Liver (tissue), 9 donors: ENCODE measurements around the gene EDIL3. TPM values are rescaled to one million over a fixed set of nuclear protein-coding genes. Genes with fewer than 3 reads are reported as not detected.

Experiments
- DNase-seq: peaks from one replicate; pipeline ENCODE4 v3.0.0-alpha.2; 2017; ENCODE audit warnings: low spot score
- H3K27ac ChIP-seq, 2 donors: one replicate each; pipeline ENCODE4 v1.7.0; 2013; ENCODE audit warnings: inconsistent platforms in 2 of 2, low read length in 2 of 2, control low read depth in 1 of 2, low read depth in 1 of 2, mild to moderate bottlenecking in 1 of 2
- H3K27me3 ChIP-seq, 4 donors: one replicate each; pipeline versions ENCODE4 v1.6.1 to v1.7.0; 2013; ENCODE audit warnings: low read length in 3 of 4, inconsistent platforms in 1 of 4, mild to moderate bottlenecking in 1 of 4, moderate library complexity in 1 of 4; ENCODE audit not compliant: control insufficient read depth in 4 of 4, insufficient read depth in 4 of 4
- H3K36me3 ChIP-seq, 4 donors: one replicate each; pipeline versions ENCODE4 v1.6.1 to v1.7.0; 2013; ENCODE audit warnings: low read length in 3 of 4, mild to moderate bottlenecking in 3 of 4, low read depth in 1 of 4, moderate library complexity in 1 of 4; ENCODE audit not compliant: control insufficient read depth in 4 of 4, insufficient read depth in 3 of 4
- H3K4me1 ChIP-seq, 4 donors: one replicate each; pipeline versions ENCODE4 v1.6.1 to v1.7.0; 2013; ENCODE audit warnings: low read length in 3 of 4, mild to moderate bottlenecking in 3 of 4, moderate library complexity in 1 of 4; ENCODE audit not compliant: control insufficient read depth in 4 of 4, insufficient read depth in 4 of 4
- H3K4me3 ChIP-seq, 3 donors: one replicate each; pipeline versions ENCODE4 v1.6.1 to v1.7.0; 2013; ENCODE audit warnings: low read length in 3 of 3, control low read depth in 1 of 3, low read depth in 1 of 3, mild to moderate bottlenecking in 1 of 3
- H3K9ac ChIP-seq, 2 donors: one replicate each; pipeline ENCODE4 v1.7.0; 2013; ENCODE audit warnings: low read length in 2 of 2, mild to moderate bottlenecking in 2 of 2, moderate library complexity in 2 of 2, control low read depth in 1 of 2, low read depth in 1 of 2
- H3K9me3 ChIP-seq, 4 donors: one replicate each; pipeline versions ENCODE4 v1.6.1 to v1.7.0; 2013; ENCODE audit warnings: low read length in 3 of 4; ENCODE audit not compliant: control insufficient read depth in 4 of 4
- EGR1 ChIP-seq, 2 donors: IDR thresholded peaks; 2 replicates each; pipeline ENCODE4 v1.6.1; 2016 to 2018; ENCODE audit warnings: antibody characterized with exemption in 2 of 2, low read depth in 2 of 2
- FOXA1 ChIP-seq: IDR thresholded peaks from 2 replicates; pipeline ENCODE4 v1.6.1; 2016; ENCODE audit warnings: antibody characterized with exemption
- FOXA2 ChIP-seq: IDR thresholded peaks from 2 replicates; pipeline ENCODE4 v1.6.1; 2016; ENCODE audit warnings: antibody characterized with exemption
- GABPA ChIP-seq, 2 donors: IDR thresholded peaks in 1 of 2; conservative IDR thresholded peaks in 1 of 2; 2 replicates each; pipeline ENCODE4 v1.6.1; 2016; ENCODE audit warnings: antibody characterized with exemption in 2 of 2, mild to moderate bottlenecking in 1 of 2, moderate library complexity in 1 of 2
- HNF4A ChIP-seq, 2 donors: conservative IDR thresholded peaks; 2 replicates each; pipeline ENCODE4 v1.6.1; 2016; ENCODE audit warnings: antibody characterized with exemption in 2 of 2, mild to moderate bottlenecking in 2 of 2
- HNF4G ChIP-seq: IDR thresholded peaks from 2 replicates; pipeline ENCODE4 v1.6.1; 2016; ENCODE audit warnings: antibody characterized with exemption
- JUND ChIP-seq, 2 donors: IDR thresholded peaks; 2 replicates each; pipeline ENCODE4 v1.6.1; 2016; ENCODE audit warnings: antibody characterized with exemption in 2 of 2
- NR2F2 ChIP-seq: IDR thresholded peaks from 2 replicates; pipeline ENCODE4 v1.6.1; 2016; ENCODE audit warnings: antibody characterized with exemption
- RAD21 ChIP-seq, 2 donors: IDR thresholded peaks; 2 replicates each; pipeline ENCODE4 v1.6.1; 2016; ENCODE audit warnings: antibody characterized with exemption in 2 of 2, mild to moderate bottlenecking in 2 of 2
- RXRA ChIP-seq, 2 donors: IDR thresholded peaks; 2 replicates each; pipeline ENCODE4 v1.6.1; 2017 to 2018; ENCODE audit warnings: antibody characterized with exemption in 2 of 2, mild to moderate bottlenecking in 1 of 2
- SP1 ChIP-seq: IDR thresholded peaks from 2 replicates; pipeline ENCODE4 v1.6.1; 2018; ENCODE audit warnings: antibody characterized with exemption, mild to moderate bottlenecking
- TAF1 ChIP-seq: conservative IDR thresholded peaks from 2 replicates; pipeline ENCODE4 v1.6.1; 2016; ENCODE audit warnings: antibody characterized with exemption, mild to moderate bottlenecking
- YY1 ChIP-seq: IDR thresholded peaks from 2 replicates; pipeline ENCODE4 v1.6.1; 2016; ENCODE audit warnings: antibody characterized with exemption, mild to moderate bottlenecking
- WGBS: extraction: QIAGEN DNeasy Blood & Tissue Kit; methylation state at CpG from one replicate; pipeline ENCODE4 v1.1.7; 2013; 5-methylcytosine and 5-hydroxymethylcytosine counted together
- polyA plus RNA-seq, 2 donors: library from polyadenylated mRNA; stranded (reverse) in 1 of 2; unstranded in 1 of 2; fragments of 200-250 nt in 1 of 2; fragments of >200 nt in 1 of 2; fragmentation: Nextera tagmentation in 1 of 2; extraction: Ambion mirVana in 1 of 2; gene quantifications; one replicate each; pipeline versions ENCODE4 v1.2.1 to v1.2.3, GENCODE V29; 2013 to 2015
- total RNA-seq, 2 donors: library from RNA; depleted of rRNA; stranded (reverse); fragments of >200 nt; gene quantifications; one replicate each; pipeline ENCODE4 v1.2.3, GENCODE V29; 2014
- TF ChIP-seq, protein P1 (sequence below): IDR thresholded peaks from 2 replicates; pipeline ENCODE4 v1.6.1; 2016; ENCODE audit warnings: antibody characterized with exemption
- TF ChIP-seq, protein P2 (sequence below): IDR thresholded peaks from 2 replicates; pipeline ENCODE4 v1.6.1; 2016; ENCODE audit warnings: antibody characterized with exemption, mild to moderate bottlenecking
- TF ChIP-seq, protein P3 (sequence below): fragments of 150-350 bp; IDR thresholded peaks from 2 replicates; pipeline ENCODE4 v1.5.1; 2017; ENCODE audit warnings: improper control_type of control experiment, low read depth, low read length; ENCODE audit not compliant: missing input control
- TF ChIP-seq, protein P4 (sequence below): IDR thresholded peaks from 2 replicates; pipeline ENCODE4 v1.6.1; 2016; ENCODE audit warnings: antibody characterized with exemption
- donor health status: healthy.
- donor health status: healthy.
- donor health status: healthy.
- donor health status: healthy.
- donor health status: healthy.

EDIL3 gene
- total and polyA plus RNA-seq, 4 donors, result 0.33 to 12.0 (median 0.76) TPM

DNA sequence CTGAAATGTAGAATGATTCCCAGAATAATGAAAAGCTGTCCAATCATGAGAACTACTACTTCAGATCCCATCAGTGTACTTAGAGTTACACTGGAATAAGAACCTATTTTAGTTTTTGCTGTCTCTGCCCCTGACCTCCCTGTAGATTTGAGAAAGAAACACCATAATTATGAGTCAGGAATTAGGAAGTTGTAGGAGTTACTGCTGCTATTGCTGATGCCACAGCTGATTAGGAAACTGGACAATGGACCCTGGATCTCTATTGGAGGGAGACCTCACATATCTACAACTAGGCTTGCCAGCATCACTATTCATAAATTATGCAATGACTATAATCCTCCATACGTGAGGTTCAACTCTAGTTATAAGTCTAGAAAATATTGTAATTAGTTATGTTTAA is 48.8 kb upstream of the EDIL3 start:
- no peaks in the 10 kb centered on the region for H3K36me3 ChIP-seq
- H3K9ac ChIP-seq, result no peak overlapping the region
- no peak overlapping the region for H3K27ac ChIP-seq
- no peaks in the 10 kb centered on the region for H3K9me3 ChIP-seq
- no peaks in the 10 kb centered on the region for H3K27me3 ChIP-seq
- TF ChIP-seq, protein P1, sequence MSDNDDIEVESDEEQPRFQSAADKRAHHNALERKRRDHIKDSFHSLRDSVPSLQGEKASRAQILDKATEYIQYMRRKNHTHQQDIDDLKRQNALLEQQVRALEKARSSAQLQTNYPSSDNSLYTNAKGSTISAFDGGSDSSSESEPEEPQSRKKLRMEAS, result no peak
- TF ChIP-seq GABPA (IDR thresholded peaks at IDR 0.05 in 1 of 2, conservative IDR thresholded peaks at IDR 0.05 in 1 of 2), result no peak
- TF ChIP-seq, protein P2, sequence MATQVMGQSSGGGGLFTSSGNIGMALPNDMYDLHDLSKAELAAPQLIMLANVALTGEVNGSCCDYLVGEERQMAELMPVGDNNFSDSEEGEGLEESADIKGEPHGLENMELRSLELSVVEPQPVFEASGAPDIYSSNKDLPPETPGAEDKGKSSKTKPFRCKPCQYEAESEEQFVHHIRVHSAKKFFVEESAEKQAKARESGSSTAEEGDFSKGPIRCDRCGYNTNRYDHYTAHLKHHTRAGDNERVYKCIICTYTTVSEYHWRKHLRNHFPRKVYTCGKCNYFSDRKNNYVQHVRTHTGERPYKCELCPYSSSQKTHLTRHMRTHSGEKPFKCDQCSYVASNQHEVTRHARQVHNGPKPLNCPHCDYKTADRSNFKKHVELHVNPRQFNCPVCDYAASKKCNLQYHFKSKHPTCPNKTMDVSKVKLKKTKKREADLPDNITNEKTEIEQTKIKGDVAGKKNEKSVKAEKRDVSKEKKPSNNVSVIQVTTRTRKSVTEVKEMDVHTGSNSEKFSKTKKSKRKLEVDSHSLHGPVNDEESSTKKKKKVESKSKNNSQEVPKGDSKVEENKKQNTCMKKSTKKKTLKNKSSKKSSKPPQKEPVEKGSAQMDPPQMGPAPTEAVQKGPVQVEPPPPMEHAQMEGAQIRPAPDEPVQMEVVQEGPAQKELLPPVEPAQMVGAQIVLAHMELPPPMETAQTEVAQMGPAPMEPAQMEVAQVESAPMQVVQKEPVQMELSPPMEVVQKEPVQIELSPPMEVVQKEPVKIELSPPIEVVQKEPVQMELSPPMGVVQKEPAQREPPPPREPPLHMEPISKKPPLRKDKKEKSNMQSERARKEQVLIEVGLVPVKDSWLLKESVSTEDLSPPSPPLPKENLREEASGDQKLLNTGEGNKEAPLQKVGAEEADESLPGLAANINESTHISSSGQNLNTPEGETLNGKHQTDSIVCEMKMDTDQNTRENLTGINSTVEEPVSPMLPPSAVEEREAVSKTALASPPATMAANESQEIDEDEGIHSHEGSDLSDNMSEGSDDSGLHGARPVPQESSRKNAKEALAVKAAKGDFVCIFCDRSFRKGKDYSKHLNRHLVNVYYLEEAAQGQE, result no peak
- no peak for TF ChIP-seq JUND (IDR thresholded peaks at IDR 0.05)
- no peak for TF ChIP-seq HNF4G
- TF ChIP-seq RAD21 (IDR thresholded peaks at IDR 0.05), result no peak
- no peak for TF ChIP-seq YY1
- TF ChIP-seq SP1, result no peak
- TF ChIP-seq TAF1, result no peak
- TF ChIP-seq, protein P3, sequence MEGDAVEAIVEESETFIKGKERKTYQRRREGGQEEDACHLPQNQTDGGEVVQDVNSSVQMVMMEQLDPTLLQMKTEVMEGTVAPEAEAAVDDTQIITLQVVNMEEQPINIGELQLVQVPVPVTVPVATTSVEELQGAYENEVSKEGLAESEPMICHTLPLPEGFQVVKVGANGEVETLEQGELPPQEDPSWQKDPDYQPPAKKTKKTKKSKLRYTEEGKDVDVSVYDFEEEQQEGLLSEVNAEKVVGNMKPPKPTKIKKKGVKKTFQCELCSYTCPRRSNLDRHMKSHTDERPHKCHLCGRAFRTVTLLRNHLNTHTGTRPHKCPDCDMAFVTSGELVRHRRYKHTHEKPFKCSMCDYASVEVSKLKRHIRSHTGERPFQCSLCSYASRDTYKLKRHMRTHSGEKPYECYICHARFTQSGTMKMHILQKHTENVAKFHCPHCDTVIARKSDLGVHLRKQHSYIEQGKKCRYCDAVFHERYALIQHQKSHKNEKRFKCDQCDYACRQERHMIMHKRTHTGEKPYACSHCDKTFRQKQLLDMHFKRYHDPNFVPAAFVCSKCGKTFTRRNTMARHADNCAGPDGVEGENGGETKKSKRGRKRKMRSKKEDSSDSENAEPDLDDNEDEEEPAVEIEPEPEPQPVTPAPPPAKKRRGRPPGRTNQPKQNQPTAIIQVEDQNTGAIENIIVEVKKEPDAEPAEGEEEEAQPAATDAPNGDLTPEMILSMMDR, result no peak
- no peak for TF ChIP-seq FOXA2
- TF ChIP-seq NR2F2, result no peak
- TF ChIP-seq HNF4A (conservative IDR thresholded peaks at IDR 0.05), result no peak
- no peak for TF ChIP-seq RXRA (IDR thresholded peaks at IDR 0.05)
- no peak for TF ChIP-seq FOXA1
- DNase-seq, result no peak
- no peak overlapping the region for H3K4me3 ChIP-seq
- 82% methylated on average over 1 of the region's 1 CpG for WGBS
- H3K4me1 ChIP-seq, result no peaks in the 10 kb centered on the region

DNA sequence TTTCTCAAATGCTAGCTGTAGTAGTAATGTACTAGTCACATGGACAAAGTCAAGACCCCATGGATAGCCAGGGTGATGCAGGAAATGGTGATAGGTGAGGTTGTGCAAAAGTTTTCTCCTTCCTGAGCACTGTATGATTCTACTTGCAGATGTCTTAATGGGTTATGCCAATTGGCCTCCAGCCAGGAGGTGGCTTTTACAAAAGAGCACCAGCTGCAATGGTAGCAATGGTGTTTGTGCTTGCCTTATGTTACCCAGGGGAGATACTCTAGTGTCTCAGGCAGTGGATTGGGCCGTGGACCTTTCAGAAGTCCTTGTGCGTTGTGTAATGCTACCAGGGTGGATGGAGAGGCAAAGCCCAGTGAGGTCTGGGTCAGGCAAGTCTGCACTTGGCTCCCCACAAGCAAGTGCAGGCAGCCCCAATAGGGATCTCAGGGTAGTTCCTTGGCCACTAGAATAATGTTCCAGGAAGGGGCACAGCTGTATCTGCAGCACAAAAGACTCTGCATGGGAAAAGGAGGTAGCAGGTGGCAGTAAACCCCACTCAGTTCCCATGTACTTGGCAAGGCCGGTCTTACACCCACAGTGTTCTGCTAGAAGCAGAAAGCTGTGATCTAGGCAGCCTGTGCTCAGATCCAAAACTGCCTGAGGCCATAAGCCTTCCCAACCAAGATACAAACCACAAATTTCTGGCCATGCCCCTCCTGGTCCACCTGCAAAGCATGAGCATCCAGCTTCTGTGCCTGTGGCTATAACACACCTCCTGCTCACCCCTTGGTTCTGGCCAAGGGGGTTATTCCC is 46.4 kb upstream of the EDIL3 start:
- Histone ChIP-seq H3K4me1 (no peaks in the 10 kb centered on the region), H3K9ac (no peak overlapping the region), H3K27ac (no peak overlapping the region), H3K36me3 (no peaks in the 10 kb centered on the region), H3K27me3 (no peaks in the 10 kb centered on the region), H3K9me3 (no peaks in the 10 kb centered on the region), H3K4me3 (no peak overlapping the region)
- DNase-seq, result no peak
- 82% methylated on average over 3 of the region's 3 CpGs for WGBS
- TF ChIP-seq EGR1 (IDR thresholded peaks at IDR 0.05; ENCODE audit: low read depth in 2 of 2) (no peak), JUND (IDR thresholded peaks at IDR 0.05) (no peak), NR2F2 (no peak), HNF4G (no peak), FOXA1 (no peak), RXRA (IDR thresholded peaks at IDR 0.05) (no peak), RAD21 (IDR thresholded peaks at IDR 0.05) (no peak), FOXA2 (no peak)
- TF ChIP-seq, protein P1, result no peak
- TF ChIP-seq, protein P4, sequence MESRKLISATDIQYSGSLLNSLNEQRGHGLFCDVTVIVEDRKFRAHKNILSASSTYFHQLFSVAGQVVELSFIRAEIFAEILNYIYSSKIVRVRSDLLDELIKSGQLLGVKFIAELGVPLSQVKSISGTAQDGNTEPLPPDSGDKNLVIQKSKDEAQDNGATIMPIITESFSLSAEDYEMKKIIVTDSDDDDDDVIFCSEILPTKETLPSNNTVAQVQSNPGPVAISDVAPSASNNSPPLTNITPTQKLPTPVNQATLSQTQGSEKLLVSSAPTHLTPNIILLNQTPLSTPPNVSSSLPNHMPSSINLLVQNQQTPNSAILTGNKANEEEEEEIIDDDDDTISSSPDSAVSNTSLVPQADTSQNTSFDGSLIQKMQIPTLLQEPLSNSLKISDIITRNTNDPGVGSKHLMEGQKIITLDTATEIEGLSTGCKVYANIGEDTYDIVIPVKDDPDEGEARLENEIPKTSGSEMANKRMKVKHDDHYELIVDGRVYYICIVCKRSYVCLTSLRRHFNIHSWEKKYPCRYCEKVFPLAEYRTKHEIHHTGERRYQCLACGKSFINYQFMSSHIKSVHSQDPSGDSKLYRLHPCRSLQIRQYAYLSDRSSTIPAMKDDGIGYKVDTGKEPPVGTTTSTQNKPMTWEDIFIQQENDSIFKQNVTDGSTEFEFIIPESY, result no peak
- TF ChIP-seq, protein P2, result no peak
- TF ChIP-seq, protein P3, result no peak
